ENCODE results near the gene CYP2U1. TPM values are rescaled to one million over a fixed set of nuclear protein-coding genes. Genes with fewer than 3 reads are reported as not detected.
"Not testable (repeated sequence)": the region's sequence is repeated elsewhere in the genome, so short reads cannot be mapped to it uniquely, and the experiment has no call there.

The CYP2U1 gene
- total and polyA plus RNA-seq, 2 donors (not counting 1 experiment from before 2014, with no cell fraction given): 15.5 to 24.3 TPM

GRCh38 chr4:107901213-107901934 lies 30.0 kb upstream of the CYP2U1 start:
- TF ChIP-seq, protein P1, sequence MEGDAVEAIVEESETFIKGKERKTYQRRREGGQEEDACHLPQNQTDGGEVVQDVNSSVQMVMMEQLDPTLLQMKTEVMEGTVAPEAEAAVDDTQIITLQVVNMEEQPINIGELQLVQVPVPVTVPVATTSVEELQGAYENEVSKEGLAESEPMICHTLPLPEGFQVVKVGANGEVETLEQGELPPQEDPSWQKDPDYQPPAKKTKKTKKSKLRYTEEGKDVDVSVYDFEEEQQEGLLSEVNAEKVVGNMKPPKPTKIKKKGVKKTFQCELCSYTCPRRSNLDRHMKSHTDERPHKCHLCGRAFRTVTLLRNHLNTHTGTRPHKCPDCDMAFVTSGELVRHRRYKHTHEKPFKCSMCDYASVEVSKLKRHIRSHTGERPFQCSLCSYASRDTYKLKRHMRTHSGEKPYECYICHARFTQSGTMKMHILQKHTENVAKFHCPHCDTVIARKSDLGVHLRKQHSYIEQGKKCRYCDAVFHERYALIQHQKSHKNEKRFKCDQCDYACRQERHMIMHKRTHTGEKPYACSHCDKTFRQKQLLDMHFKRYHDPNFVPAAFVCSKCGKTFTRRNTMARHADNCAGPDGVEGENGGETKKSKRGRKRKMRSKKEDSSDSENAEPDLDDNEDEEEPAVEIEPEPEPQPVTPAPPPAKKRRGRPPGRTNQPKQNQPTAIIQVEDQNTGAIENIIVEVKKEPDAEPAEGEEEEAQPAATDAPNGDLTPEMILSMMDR (conservative IDR thresholded peaks at IDR 0.05 in 1 of 2, IDR thresholded peaks at IDR 0.05 in 1 of 2; ENCODE audit: low read depth in 1 of 2, low read length in 2 of 2): no peak
- no peak for TF ChIP-seq EZH2 (IDR thresholded peaks at IDR 0.05; ENCODE audit: low read length, missing control alignments)
- no peak for DNase-seq (ENCODE audit: low read depth in 2 of 2)

GRCh38 chr4:107902715-107903114 lies 28.6 kb upstream of the CYP2U1 start:
- Histone ChIP-seq H3K9ac (ENCODE audit: insufficient read depth, low read length) (no peak overlapping the region), H3K27ac (ENCODE audit: insufficient read depth, low read length) (no peak overlapping the region), H3K4me1 (ENCODE audit: control insufficient read depth, extremely low read depth, insufficient read depth, low read length) (no peaks in the 10 kb centered on the region), H4K20me1 (ENCODE audit: control insufficient read depth, extremely low read depth, insufficient read depth, low read length) (no peaks in the 10 kb centered on the region), H3K9me3 (ENCODE audit: control insufficient read depth, insufficient read depth, low read depth, low read length) (no peaks in the 10 kb centered on the region), H3K27me3 (ENCODE audit: control insufficient read depth, insufficient read depth, low read length) (no peaks in the 10 kb centered on the region), H3K4me2 (ENCODE audit: extremely low read depth, insufficient read depth, low read length) (no peak overlapping the region), H3K79me2 (ENCODE audit: control insufficient read depth, insufficient read depth, low read length) (no peaks in the 10 kb centered on the region), H3K4me3 (replicated peaks in 1 of 4; ENCODE audit: control extremely low read depth in 1 of 4, insufficient read depth in 1 of 4, low read depth in 3 of 4, low read length in 4 of 4) (no peak overlapping the region), H2AFZ (ENCODE audit: low read length) (no peak overlapping the region), H3K36me3 (ENCODE audit: control insufficient read depth, insufficient read depth, low read length) (no peaks in the 10 kb centered on the region)
- TF ChIP-seq EZH2 (IDR thresholded peaks at IDR 0.05; ENCODE audit: low read length, missing control alignments): no peak
- TF ChIP-seq, protein P1 (conservative IDR thresholded peaks at IDR 0.05 in 1 of 2, IDR thresholded peaks at IDR 0.05 in 1 of 2; ENCODE audit: low read depth in 1 of 2, low read length in 2 of 2): no peak
- no peak for DNase-seq (ENCODE audit: low read depth in 2 of 2)

More at GRCh38 chr4:107901213-107901934, 30.0 kb upstream of the CYP2U1 start:
- H3K4me1 ChIP-seq (ENCODE audit: control insufficient read depth, extremely low read depth, insufficient read depth, low read length): peaks cover 3% of the 10 kb centered on the region
- H3K4me2 ChIP-seq (ENCODE audit: extremely low read depth, insufficient read depth, low read length): no peak overlapping the region
- no peaks in the 10 kb centered on the region for H3K36me3 ChIP-seq (ENCODE audit: control insufficient read depth, insufficient read depth, low read length)
- H3K9ac ChIP-seq (ENCODE audit: insufficient read depth, low read length): no peak overlapping the region
- H3K9me3 ChIP-seq (ENCODE audit: control insufficient read depth, insufficient read depth, low read depth, low read length): no peaks in the 10 kb centered on the region
- no peak overlapping the region for H2AFZ ChIP-seq (ENCODE audit: low read length)
- no peak overlapping the region for H3K4me3 ChIP-seq (replicated peaks in 1 of 4; ENCODE audit: control extremely low read depth in 1 of 4, insufficient read depth in 1 of 4, low read depth in 3 of 4, low read length in 4 of 4)
- no peaks in the 10 kb centered on the region for H3K79me2 ChIP-seq (ENCODE audit: control insufficient read depth, insufficient read depth, low read length)
- no peaks in the 10 kb centered on the region for H3K27me3 ChIP-seq (ENCODE audit: control insufficient read depth, insufficient read depth, low read length)
- no peak overlapping the region for H3K27ac ChIP-seq (ENCODE audit: insufficient read depth, low read length)
- H4K20me1 ChIP-seq (ENCODE audit: control insufficient read depth, extremely low read depth, insufficient read depth, low read length): no peaks in the 10 kb centered on the region

DNA sequence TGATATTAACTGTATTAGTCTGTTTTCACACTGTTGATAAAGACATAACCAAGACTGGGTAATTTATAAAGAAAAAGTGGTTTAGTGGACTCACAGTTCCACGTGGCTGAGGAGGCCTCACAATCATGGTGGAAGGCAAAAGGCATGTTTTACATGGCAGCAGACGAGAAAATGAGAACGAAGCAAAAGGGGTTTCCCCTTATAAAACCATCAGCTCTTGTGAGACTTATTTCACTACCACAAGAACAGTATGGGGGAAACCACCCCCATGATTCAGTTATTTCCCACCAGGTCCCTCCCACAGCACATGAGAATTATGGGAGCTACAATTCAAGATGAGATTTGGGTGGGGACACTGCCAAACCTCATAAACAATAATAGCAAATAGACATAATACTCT lies 26.3 kb upstream of the CYP2U1 start:
- H4K20me1 ChIP-seq (ENCODE audit: control insufficient read depth, extremely low read depth, insufficient read depth, low read length); H3K4me1 ChIP-seq (ENCODE audit: control insufficient read depth, extremely low read depth, insufficient read depth, low read length); H3K9me3 ChIP-seq (ENCODE audit: control insufficient read depth, insufficient read depth, low read depth, low read length); H2AFZ ChIP-seq (ENCODE audit: low read length); H3K36me3 ChIP-seq (ENCODE audit: control insufficient read depth, insufficient read depth, low read length); H3K9ac ChIP-seq (ENCODE audit: insufficient read depth, low read length); H3K79me2 ChIP-seq (ENCODE audit: control insufficient read depth, insufficient read depth, low read length); H3K27ac ChIP-seq (ENCODE audit: insufficient read depth, low read length); DNase-seq (ENCODE audit: low read depth in 2 of 2); H3K4me3 ChIP-seq (replicated peaks in 1 of 4; ENCODE audit: control extremely low read depth in 1 of 4, insufficient read depth in 1 of 4, low read depth in 3 of 4, low read length in 4 of 4); H3K27me3 ChIP-seq (ENCODE audit: control insufficient read depth, insufficient read depth, low read length); H3K4me2 ChIP-seq (ENCODE audit: extremely low read depth, insufficient read depth, low read length): not testable (repeated sequence)

All from fibroblast of lung (primary cell).